Measurements from ENCODE around the gene STAC. TPM values are rescaled to one million over a fixed set of nuclear protein-coding genes. Genes with fewer than 3 reads are reported as not detected.
"Not testable (repeated sequence)": the region's sequence is repeated elsewhere in the genome, so short reads cannot be mapped to it uniquely, and the experiment has no call there.

The STAC gene
- total RNA-seq, 2 experiments from 2014 or later: not detected

- H3K27ac Mint-ChIP-seq: no peak overlapping the region
- no peaks in the 10 kb centered on the region for H3K36me3 Mint-ChIP-seq (ENCODE audit: low read depth)
- DNase-seq (no peak), ATAC-seq (no peak)
- no peaks in the 10 kb centered on the region for H3K9me3 Mint-ChIP-seq (ENCODE audit: insufficient read depth)
- no peak overlapping the region for H3K4me3 Mint-ChIP-seq
- ChIA-PET POLR2A (no interaction called here), CTCF (no interaction called here)
- no peaks in the 10 kb centered on the region for H3K4me1 Mint-ChIP-seq (ENCODE audit: low read depth)
- no peaks in the 10 kb centered on the region for H3K27me3 Mint-ChIP-seq (ENCODE audit: low read depth)
Observed at GRCh38 chr3:36456784-36457183, 76.5 kb downstream of the STAC start.

GRCh38 chr3:36457667-36458066 is 77.4 kb downstream of the STAC start:
- no peaks in the 10 kb centered on the region for H3K27me3 Mint-ChIP-seq (ENCODE audit: low read depth)
- CTCF ChIA-PET: no interaction called here
- POLR2A ChIA-PET: no interaction called here
- no peak for DNase-seq
- no peaks in the 10 kb centered on the region for H3K4me1 Mint-ChIP-seq (ENCODE audit: low read depth)
- no peaks in the 10 kb centered on the region for H3K36me3 Mint-ChIP-seq (ENCODE audit: low read depth)
- no peak overlapping the region for H3K4me3 Mint-ChIP-seq
- no peak for ATAC-seq
- H3K27ac Mint-ChIP-seq: no peak overlapping the region
- H3K9me3 Mint-ChIP-seq (ENCODE audit: insufficient read depth): no peaks in the 10 kb centered on the region

GRCh38 chr3:36459177-36459576 is 78.9 kb downstream of the STAC start:
- DNase-seq: no peak
- CTCF ChIA-PET: no interaction called here
- Mint-ChIP-seq H3K36me3 (ENCODE audit: low read depth) (no peaks in the 10 kb centered on the region), H3K27ac (no peak overlapping the region), H3K4me3 (no peak overlapping the region), H3K9me3 (ENCODE audit: insufficient read depth) (no peaks in the 10 kb centered on the region), H3K27me3 (ENCODE audit: low read depth) (no peaks in the 10 kb centered on the region), H3K4me1 (ENCODE audit: low read depth) (no peaks in the 10 kb centered on the region)
- POLR2A ChIA-PET: no interaction called here
- no peak for ATAC-seq

- no peak overlapping the region for H3K4me3 Mint-ChIP-seq
- no peaks in the 10 kb centered on the region for H3K4me1 Mint-ChIP-seq (ENCODE audit: low read depth)
- no peaks in the 10 kb centered on the region for H3K27me3 Mint-ChIP-seq (ENCODE audit: low read depth)
- no peak overlapping the region for H3K27ac Mint-ChIP-seq
- ATAC-seq (no peak), DNase-seq (no peak)
- CTCF ChIA-PET: no interaction called here
- H3K9me3 Mint-ChIP-seq (ENCODE audit: insufficient read depth): no peaks in the 10 kb centered on the region
- H3K36me3 Mint-ChIP-seq (ENCODE audit: low read depth): no peaks in the 10 kb centered on the region
- POLR2A ChIA-PET: no interaction called here
Observed at GRCh38 chr3:36461597-36461996, 81.3 kb downstream of the STAC start.

- H3K4me3 Mint-ChIP-seq; CTCF ChIA-PET; H3K27me3 Mint-ChIP-seq (ENCODE audit: low read depth); H3K36me3 Mint-ChIP-seq (ENCODE audit: low read depth); H3K9me3 Mint-ChIP-seq (ENCODE audit: insufficient read depth); DNase-seq; ATAC-seq; H3K27ac Mint-ChIP-seq; H3K4me1 Mint-ChIP-seq (ENCODE audit: low read depth); POLR2A ChIA-PET: not testable (repeated sequence)
Observed at GRCh38 chr3:36472045-36472444, 91.7 kb downstream of the STAC start.

- DNase-seq: no peak
- POLR2A ChIA-PET: no interaction called here
- no peaks in the 10 kb centered on the region for H3K9me3 Mint-ChIP-seq (ENCODE audit: insufficient read depth)
- H3K27ac Mint-ChIP-seq: no peak overlapping the region
- CTCF ChIA-PET: no interaction called here
- no peaks in the 10 kb centered on the region for H3K4me1 Mint-ChIP-seq (ENCODE audit: low read depth)
- ATAC-seq: no peak
- H3K4me3 Mint-ChIP-seq: no peak overlapping the region
- H3K36me3 Mint-ChIP-seq (ENCODE audit: low read depth): no peaks in the 10 kb centered on the region
- no peaks in the 10 kb centered on the region for H3K27me3 Mint-ChIP-seq (ENCODE audit: low read depth)
Observed at GRCh38 chr3:36475558-36475957, 95.3 kb downstream of the STAC start.

- H3K27me3 Mint-ChIP-seq (ENCODE audit: low read depth): no peaks in the 10 kb centered on the region
- H3K36me3 Mint-ChIP-seq (ENCODE audit: low read depth): no peaks in the 10 kb centered on the region
- no peaks in the 10 kb centered on the region for H3K4me1 Mint-ChIP-seq (ENCODE audit: low read depth)
- no peak overlapping the region for H3K4me3 Mint-ChIP-seq
- ChIA-PET POLR2A (no interaction called here), CTCF (no interaction called here)
- DNase-seq (no peak), ATAC-seq (no peak)
- no peak overlapping the region for H3K27ac Mint-ChIP-seq
- no peaks in the 10 kb centered on the region for H3K9me3 Mint-ChIP-seq (ENCODE audit: insufficient read depth)
Observed at GRCh38 chr3:36476286-36476942, 96.1 kb downstream of the STAC start.

- H3K9me3 Mint-ChIP-seq (ENCODE audit: insufficient read depth): no peaks in the 10 kb centered on the region
- DNase-seq: no peak
- H3K4me1 Mint-ChIP-seq (ENCODE audit: low read depth): no peaks in the 10 kb centered on the region
- POLR2A ChIA-PET: interaction anchor here (0.6 kb wide), 1 partner anchor 108 kb away, joined by 6 read pairs; no protein-coding TSS in a partner anchor
- H3K27me3 Mint-ChIP-seq (ENCODE audit: low read depth): no peaks in the 10 kb centered on the region
- no peaks in the 10 kb centered on the region for H3K36me3 Mint-ChIP-seq (ENCODE audit: low read depth)
- no peak overlapping the region for H3K27ac Mint-ChIP-seq
- no peak for ATAC-seq
- no peak overlapping the region for H3K4me3 Mint-ChIP-seq
- CTCF ChIA-PET: no interaction called here
Observed at GRCh38 chr3:36477655-36478054, 97.4 kb downstream of the STAC start.

GRCh38 chr3:36480911-36481648 is 100.8 kb downstream of the STAC start:
- no peak overlapping the region for H3K27ac Mint-ChIP-seq
- ATAC-seq (no peak), DNase-seq (no peak)
- no peaks in the 10 kb centered on the region for H3K36me3 Mint-ChIP-seq (ENCODE audit: low read depth)
- H3K27me3 Mint-ChIP-seq (ENCODE audit: low read depth): no peaks in the 10 kb centered on the region
- ChIA-PET CTCF (no interaction called here), POLR2A (no interaction called here)
- H3K4me3 Mint-ChIP-seq: no peak overlapping the region
- no peaks in the 10 kb centered on the region for H3K4me1 Mint-ChIP-seq (ENCODE audit: low read depth)
- H3K9me3 Mint-ChIP-seq (ENCODE audit: insufficient read depth): no peaks in the 10 kb centered on the region

- Mint-ChIP-seq H3K27me3 (ENCODE audit: low read depth) (no peaks in the 10 kb centered on the region), H3K9me3 (ENCODE audit: insufficient read depth) (no peaks in the 10 kb centered on the region), H3K4me3 (no peak overlapping the region), H3K4me1 (ENCODE audit: low read depth) (no peaks in the 10 kb centered on the region), H3K27ac (no peak overlapping the region), H3K36me3 (ENCODE audit: low read depth) (no peaks in the 10 kb centered on the region)
- ChIA-PET POLR2A (no interaction called here), CTCF (no interaction called here)
- no peak for ATAC-seq
- no peak for DNase-seq
Observed at GRCh38 chr3:36482256-36482655, 102.0 kb downstream of the STAC start.

- POLR2A ChIA-PET: no interaction called here
- no peak for DNase-seq
- no peaks in the 10 kb centered on the region for H3K36me3 Mint-ChIP-seq (ENCODE audit: low read depth)
- CTCF ChIA-PET: no interaction called here
- ATAC-seq: no peak
- H3K27me3 Mint-ChIP-seq (ENCODE audit: low read depth): no peaks in the 10 kb centered on the region
- no peaks in the 10 kb centered on the region for H3K4me1 Mint-ChIP-seq (ENCODE audit: low read depth)
- H3K9me3 Mint-ChIP-seq (ENCODE audit: insufficient read depth): no peaks in the 10 kb centered on the region
- H3K27ac Mint-ChIP-seq: no peak overlapping the region
- H3K4me3 Mint-ChIP-seq: no peak overlapping the region
Observed at GRCh38 chr3:36482880-36483279, 102.6 kb downstream of the STAC start.

GRCh38 chr3:36483709-36484108 is 103.4 kb downstream of the STAC start:
- Mint-ChIP-seq H3K27ac (no peak overlapping the region), H3K9me3 (ENCODE audit: insufficient read depth) (no peaks in the 10 kb centered on the region), H3K36me3 (ENCODE audit: low read depth) (no peaks in the 10 kb centered on the region), H3K4me3 (no peak overlapping the region), H3K27me3 (ENCODE audit: low read depth) (no peaks in the 10 kb centered on the region), H3K4me1 (ENCODE audit: low read depth) (no peaks in the 10 kb centered on the region)
- ATAC-seq (no peak), DNase-seq (no peak)
- ChIA-PET POLR2A (no interaction called here), CTCF (no interaction called here)

- H3K4me1 Mint-ChIP-seq (ENCODE audit: low read depth): no peaks in the 10 kb centered on the region
- no peaks in the 10 kb centered on the region for H3K36me3 Mint-ChIP-seq (ENCODE audit: low read depth)
- H3K27me3 Mint-ChIP-seq (ENCODE audit: low read depth): no peaks in the 10 kb centered on the region
- ATAC-seq (no peak), DNase-seq (no peak)
- H3K27ac Mint-ChIP-seq: no peak overlapping the region
- CTCF ChIA-PET: no interaction called here
- POLR2A ChIA-PET: no interaction called here
- no peak overlapping the region for H3K4me3 Mint-ChIP-seq
- no peaks in the 10 kb centered on the region for H3K9me3 Mint-ChIP-seq (ENCODE audit: insufficient read depth)
Observed at GRCh38 chr3:36484386-36484785, 104.1 kb downstream of the STAC start.
